Cardiac septum (tissue), 1 donor: ENCODE data around the gene CLPSL1. TPM values are rescaled to one million over a fixed set of nuclear protein-coding genes. Genes with fewer than 3 reads are reported as not detected.

Experiments
- total RNA-seq: library from RNA; stranded (reverse); fragmentation: NEBNext Ultra II Directional; extraction: Animal tissue kit (Norgen Biotek cat#: 25700); gene quantifications from one replicate; pipeline ENCODE4 v1.2.1, GENCODE V29; 2021
- donor health status: DM: no; HTN: no; CAD: no.

CLPSL1 gene
- total RNA-seq, 1 donor from 2014 or later: not detected

Other genes with a start within 250 kb of the CLPSL1 start
- gene FKBP5, start 92.1 kb upstream of the CLPSL1 start, total RNA-seq: 29.7 TPM
- 0.22 TPM for gene ARMC12, start 44.0 kb upstream of the CLPSL1 start, total RNA-seq
- not detected for gene CLPSL2, start 4.4 kb upstream of the CLPSL1 start, total RNA-seq
- gene CLPS, start 16.3 kb downstream of the CLPSL1 start, total RNA-seq: not detected
- not detected for gene LHFPL5, start 24.3 kb downstream of the CLPSL1 start, total RNA-seq
- 20.4 TPM for gene SRPK1, start 140.1 kb downstream of the CLPSL1 start, total RNA-seq
- 0.13 TPM for gene SLC26A8, start 243.6 kb downstream of the CLPSL1 start, total RNA-seq
- 25.6 TPM for gene MAPK14, start 246.8 kb downstream of the CLPSL1 start, total RNA-seq